Endothelial cell of umbilical vein (primary cell): ENCODE results near the gene ALPK1. TPM values are rescaled to one million over a fixed set of nuclear protein-coding genes. Genes with fewer than 3 reads are reported as not detected.

ENCODE experiments used
- BruUV-seq: library from RNA; stranded (reverse); fragments of 400-500 nt; replicated peaks from 2 replicates; lab custom pipeline; 2021; lab: Mats Ljungman, UMichigan
- CTCF ChIA-PET: fragments of 300-600, 350-600 bp; sonication (Branson Sonifier 250); formaldehyde crosslinking; loops from one replicate; lab custom pipeline; 2021; ENCODE audit warnings: antibody characterized with exemption, inconsistent platforms; lab: Charles Lee
- POLR2A ChIA-PET: fragments of 300-600, 350-600 bp; sonication (Branson Sonifier 250); formaldehyde crosslinking; loops from one replicate; lab custom pipeline; 2021; ENCODE audit warnings: antibody characterized with exemption, inconsistent platforms; lab: Charles Lee
- DNase-seq: peaks from one replicate; pipeline ENCODE4 v3.0.0-alpha.2; 2011; ENCODE audit warnings: low read depth, low spot score
- FAIRE-seq: peaks from 2 replicates; lab custom pipeline; 2011; peaks lifted over from hg19 to GRCh38; lab: Jason Lieb, UNC
- H2AFZ ChIP-seq: 2 replicates; pipeline ENCODE4 v1.6.0; 2012; ENCODE audit warnings: low read depth, low read length, control low read depth, inconsistent platforms
- H3K27ac ChIP-seq: 2 replicates; pipeline ENCODE4 v1.5.1; 2011; ENCODE audit warnings: low read depth, mild to moderate bottlenecking, control low read depth, low read length, moderate library complexity; ENCODE audit not compliant: insufficient read depth
- H3K27me3 ChIP-seq, 2 experiments: 2 replicates each; pipeline versions ENCODE4 v1.6.0 to v1.6.1; 2011; ENCODE audit warnings: low read length in 2 of 2, mixed read lengths in 1 of 2; ENCODE audit not compliant: control insufficient read depth in 2 of 2, insufficient read depth in 2 of 2
- H3K36me3 ChIP-seq, 2 experiments: 2 replicates in 1 of 2; 3 replicates in 1 of 2; pipeline ENCODE4 v1.5.1; 2011; ENCODE audit warnings: low read length in 2 of 2, mild to moderate bottlenecking in 1 of 2, moderate library complexity in 1 of 2; ENCODE audit not compliant: control insufficient read depth in 2 of 2, insufficient read depth in 2 of 2; ENCODE audit errors: extremely low read depth in 1 of 2
- H3K4me1 ChIP-seq: 3 replicates; pipeline ENCODE4 v1.5.1; 2011; ENCODE audit warnings: mild to moderate bottlenecking, low read length; ENCODE audit not compliant: control insufficient read depth, insufficient read depth; ENCODE audit errors: extremely low read depth
- H3K4me2 ChIP-seq: 2 replicates; pipeline ENCODE4 v1.6.1; 2011; ENCODE audit warnings: low read length, control low read depth, mixed read lengths; ENCODE audit not compliant: insufficient read depth
- H3K4me3 ChIP-seq, 3 experiments: fragments of 200-600 bp in 1 of 3; sonication (generic), shearing (Covaris generic) in 1 of 3; replicated peaks in 1 of 3; 2 replicates each; pipeline ENCODE4 v1.5.1; 2011 to 2016; ENCODE audit warnings: control low read depth in 3 of 3, low read length in 3 of 3, mild to moderate bottlenecking in 2 of 3, inconsistent platforms in 1 of 3, low read depth in 1 of 3, moderate library complexity in 1 of 3; ENCODE audit not compliant: insufficient read depth in 1 of 3
- H3K79me2 ChIP-seq: 2 replicates; pipeline ENCODE4 v1.6.0; 2012; ENCODE audit warnings: low read length, inconsistent platforms; ENCODE audit not compliant: control insufficient read depth, insufficient read depth
- H3K9ac ChIP-seq: replicated peaks from 2 replicates; pipeline ENCODE3; 2011; ENCODE audit warnings: low read length, control low read depth; ENCODE audit not compliant: insufficient read depth; ENCODE audit errors: extremely low read depth
- H3K9me1 ChIP-seq: replicated peaks from 3 replicates; pipeline ENCODE4 v1.6.0; 2011; ENCODE audit warnings: mild to moderate bottlenecking, low read length; ENCODE audit not compliant: control insufficient read depth, insufficient read depth; ENCODE audit errors: extremely low read depth
- H3K9me3 ChIP-seq: replicated peaks from 2 replicates; pipeline ENCODE4 v1.5.1; 2012; ENCODE audit warnings: low read length, inconsistent platforms; ENCODE audit not compliant: control insufficient read depth, insufficient read depth
- H4K20me1 ChIP-seq: replicated peaks from 2 replicates; pipeline ENCODE3; 2011; ENCODE audit warnings: mild to moderate bottlenecking, low read length; ENCODE audit not compliant: control insufficient read depth, insufficient read depth; ENCODE audit errors: extremely low read depth
- EZH2 ChIP-seq: IDR thresholded peaks from 2 replicates; pipeline ENCODE4 v1.6.1; 2012; ENCODE audit warnings: borderline replicate concordance, low read depth, mild to moderate bottlenecking, moderate library complexity, low read length, inconsistent platforms; ENCODE audit not compliant: severe bottlenecking
- FOS ChIP-seq: IDR thresholded peaks from 2 replicates; pipeline ENCODE4 v1.6.1; 2011; ENCODE audit warnings: mild to moderate bottlenecking, low read length, moderate library complexity, borderline replicate concordance; ENCODE audit not compliant: insufficient read depth
- GATA2 ChIP-seq: IDR thresholded peaks from 2 replicates; pipeline ENCODE4 v1.7.0; 2011; ENCODE audit warnings: low read depth, mild to moderate bottlenecking, moderate library complexity, mixed read lengths, low read length; ENCODE audit not compliant: insufficient read length, insufficient read depth
- JUN ChIP-seq: IDR thresholded peaks from 2 replicates; pipeline ENCODE4 v1.6.1; 2011; ENCODE audit warnings: borderline replicate concordance, low read depth; ENCODE audit not compliant: insufficient read length, insufficient read depth
- MYC ChIP-seq: IDR thresholded peaks from one replicate; pipeline ENCODE4 v1.6.1; 2011; ENCODE audit warnings: mild to moderate bottlenecking, low read depth, low read length
- POLR2A ChIP-seq: IDR thresholded peaks from 2 replicates; pipeline ENCODE4 v1.6.1; 2012; ENCODE audit warnings: low read depth, mild to moderate bottlenecking, control low read depth, low read length
- POLR2AphosphoS5 ChIP-seq: IDR thresholded peaks from 2 replicates; pipeline ENCODE4 v1.6.1; 2012; ENCODE audit warnings: low read depth, mild to moderate bottlenecking, control low read depth, low read length, moderate library complexity; ENCODE audit not compliant: insufficient read depth
- dilution Hi-C: fragments of 300-500 bp; cut with MboI; formaldehyde crosslinking; loops from one replicate; pipeline ENCODE4 v1.15.0; 2019; ENCODE audit warnings: low sequenced_read_pairs; ENCODE audit not compliant: extremely low pct_ligation_motif_present
- intact Hi-C: fragments of 100-400 bp; cut with micrococcal nuclease; formaldehyde crosslinking; loops from one replicate; pipeline ENCODE4 v1.10.0; 2022
- polyA plus RNA-seq, 4 experiments: library from polyadenylated mRNA; depleted of rRNA in 3 of 4; stranded (reverse) in 3 of 4; unstranded in 1 of 4; fragments of >200 nt; gene quantifications; 2 replicates each; pipeline versions ENCODE4 v1.2.1 to v1.2.3, GENCODE V29; 2011 to 2012; ENCODE audit warnings: missing spikeins in 1 of 4
- total RNA-seq: library from RNA; stranded (reverse); gene quantifications from 2 replicates; pipeline ENCODE4 v1.2.3, GENCODE V29; 2021
- TF ChIP-seq, protein P1 (sequence below): IDR thresholded peaks from 2 replicates; pipeline ENCODE4 v1.6.1; 2011; ENCODE audit not compliant: insufficient read depth, insufficient read length
- TF ChIP-seq, protein P2 (sequence below), 2 donors: IDR thresholded peaks; 1 replicate in 1 of 2; 2 replicates in 1 of 2; pipeline ENCODE4 v1.5.1; 2011; ENCODE audit warnings: low read length in 2 of 2, mild to moderate bottlenecking in 2 of 2, moderate library complexity in 2 of 2, control low read depth in 1 of 2, inconsistent platforms in 1 of 2, low read depth in 1 of 2; ENCODE audit not compliant: insufficient read depth in 1 of 2; ENCODE audit errors: extremely low read depth in 1 of 2

The ALPK1 gene
- total and polyA plus RNA-seq, 2 donors (not counting 3 experiments of a cell fraction or from before 2014, with no cell fraction given) = 1.4 to 5.5 TPM

DNA sequence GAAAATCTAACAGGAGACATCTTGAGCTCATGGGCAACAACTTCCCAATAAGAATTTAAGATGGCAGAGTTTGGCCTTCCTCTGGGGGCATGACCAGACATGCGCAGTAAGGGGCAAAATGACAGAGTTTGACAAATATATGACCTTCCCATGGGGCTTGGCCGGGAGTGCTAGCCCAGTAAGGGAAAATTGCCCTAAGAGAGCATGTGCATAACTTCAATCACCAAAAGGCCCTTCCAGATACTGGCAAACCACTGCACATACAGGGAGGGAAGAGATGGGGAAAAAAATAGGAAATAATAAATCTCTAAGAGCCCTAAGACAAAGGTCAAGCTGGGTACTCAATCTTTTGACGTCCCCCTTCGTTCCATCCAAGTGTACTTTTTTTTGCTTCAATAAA lies 24.9 kb upstream of the ALPK1 start:
- Histone ChIP-seq H3K27ac (no peak overlapping the region), H4K20me1 (no peaks in the 10 kb centered on the region), H3K4me2 (no peak overlapping the region), H2AFZ (no peak overlapping the region), H3K9ac (no peak overlapping the region), H3K9me1 (no peaks in the 10 kb centered on the region), H3K79me2 (peaks cover 3% of the 10 kb centered on the region), H3K4me1 (peaks cover 4% of the 10 kb centered on the region), H3K9me3 (no peaks in the 10 kb centered on the region), H3K27me3 (no peaks in the 10 kb centered on the region), H3K36me3 (peaks cover 2 to 4% of the 10 kb centered on the region in 2 experiments), H3K4me3 (no peak overlapping the region)
- dilution Hi-C loops = no loop called here
- FAIRE-seq (no peak), DNase-seq (no peak)
- BruUV-seq = no TSS peak
- intact Hi-C loops = no loop called here
- ChIA-PET CTCF (interaction anchor here (1.2 kb wide), 1 partner anchor 173 kb away, joined by 4 read pairs; no protein-coding TSS in a partner anchor), POLR2A (no interaction called here)
- TF ChIP-seq EZH2 (no peak), MYC (no peak), GATA2 (no peak), POLR2AphosphoS5 (no peak), JUN (no peak), FOS (no peak), POLR2A (no peak)
- TF ChIP-seq, protein P1, sequence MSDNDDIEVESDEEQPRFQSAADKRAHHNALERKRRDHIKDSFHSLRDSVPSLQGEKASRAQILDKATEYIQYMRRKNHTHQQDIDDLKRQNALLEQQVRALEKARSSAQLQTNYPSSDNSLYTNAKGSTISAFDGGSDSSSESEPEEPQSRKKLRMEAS = no peak
- TF ChIP-seq, protein P2, sequence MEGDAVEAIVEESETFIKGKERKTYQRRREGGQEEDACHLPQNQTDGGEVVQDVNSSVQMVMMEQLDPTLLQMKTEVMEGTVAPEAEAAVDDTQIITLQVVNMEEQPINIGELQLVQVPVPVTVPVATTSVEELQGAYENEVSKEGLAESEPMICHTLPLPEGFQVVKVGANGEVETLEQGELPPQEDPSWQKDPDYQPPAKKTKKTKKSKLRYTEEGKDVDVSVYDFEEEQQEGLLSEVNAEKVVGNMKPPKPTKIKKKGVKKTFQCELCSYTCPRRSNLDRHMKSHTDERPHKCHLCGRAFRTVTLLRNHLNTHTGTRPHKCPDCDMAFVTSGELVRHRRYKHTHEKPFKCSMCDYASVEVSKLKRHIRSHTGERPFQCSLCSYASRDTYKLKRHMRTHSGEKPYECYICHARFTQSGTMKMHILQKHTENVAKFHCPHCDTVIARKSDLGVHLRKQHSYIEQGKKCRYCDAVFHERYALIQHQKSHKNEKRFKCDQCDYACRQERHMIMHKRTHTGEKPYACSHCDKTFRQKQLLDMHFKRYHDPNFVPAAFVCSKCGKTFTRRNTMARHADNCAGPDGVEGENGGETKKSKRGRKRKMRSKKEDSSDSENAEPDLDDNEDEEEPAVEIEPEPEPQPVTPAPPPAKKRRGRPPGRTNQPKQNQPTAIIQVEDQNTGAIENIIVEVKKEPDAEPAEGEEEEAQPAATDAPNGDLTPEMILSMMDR (IDR thresholded peaks at IDR 0.05; ENCODE audit: extremely low read depth in 1 of 2, insufficient read depth in 1 of 2, low read depth in 1 of 2, low read length in 2 of 2) = no peak
